GM21381 (cell line): Measurements from ENCODE around the gene MED16.
"Not testable (repeated sequence)": the region's sequence is repeated elsewhere in the genome, so short reads cannot be mapped to it uniquely, and the experiment has no call there.

ENCODE experiments used
- ATAC-seq: cut with Tn5 transposase; IDR thresholded peaks from one replicate; pipeline ENCODE4 v1.9.1; 2021; ENCODE audit warnings: mild to moderate bottlenecking, moderate library complexity; ENCODE audit not compliant: unreplicated experiment

MED16 gene

GRCh38 chr19:840519-841206 is 52.3 kb downstream of the MED16 start, which contains the start of gene PRTN3:
TSS of gene PRTN3 (plus strand) at chr19:840999. CDS start at chr19:841009, 10 bp downstream.
- no peak for ATAC-seq

- no peak for ATAC-seq
These were observed 57.7 kb downstream of the MED16 start for GRCh38 chr19:835210-835810.

- no peak for ATAC-seq
These were observed 58.8 kb downstream of the MED16 start for GRCh38 chr19:834216-834615.

GRCh38 chr19:831407-832369 is 61.3 kb downstream of the MED16 start:
- ATAC-seq: no peak

GRCh38 chr19:829129-829758 is 63.7 kb downstream of the MED16 start:
- ATAC-seq: no peak

GRCh38 chr19:827710-828321 is 65.2 kb downstream of the MED16 start, which contains the start of gene AZU1:
TSS of gene AZU1 (plus strand) at chr19:827837. CDS start at chr19:827847, 10 bp downstream.
- ATAC-seq: no peak

GRCh38 chr19:827314-827709 is 65.7 kb downstream of the MED16 start:
- no peak for ATAC-seq

GRCh38 chr19:825897-826644 is 66.9 kb downstream of the MED16 start:
- no peak for ATAC-seq

GRCh38 chr19:824885-825284 is 68.1 kb downstream of the MED16 start:
- no peak for ATAC-seq

- no peak for ATAC-seq
These were observed 69.3 kb downstream of the MED16 start for GRCh38 chr19:823565-824121.

- no peak for ATAC-seq
These were observed 71.0 kb downstream of the MED16 start, which contains the start of gene PLPPR3 for GRCh38 chr19:821825-822503. TSS of gene PLPPR3 (minus strand) at chr19:821955. CDS start at chr19:821559, 396 bp downstream.

- no peak for ATAC-seq
These were observed 71.7 kb downstream of the MED16 start for GRCh38 chr19:821231-821824.

GRCh38 chr19:820212-820611 is 72.8 kb downstream of the MED16 start:
- ATAC-seq: not testable (repeated sequence)
